ENCODE data around the gene EIF4G3.
"Not testable (repeated sequence)": the region's sequence is repeated elsewhere in the genome, so short reads cannot be mapped to it uniquely, and the experiment has no call there.

EIF4G3 gene

GRCh38 chr1:20790785-20791184, 385.9 kb downstream of the EIF4G3 start:
- no peak for DNase-seq

DNA sequence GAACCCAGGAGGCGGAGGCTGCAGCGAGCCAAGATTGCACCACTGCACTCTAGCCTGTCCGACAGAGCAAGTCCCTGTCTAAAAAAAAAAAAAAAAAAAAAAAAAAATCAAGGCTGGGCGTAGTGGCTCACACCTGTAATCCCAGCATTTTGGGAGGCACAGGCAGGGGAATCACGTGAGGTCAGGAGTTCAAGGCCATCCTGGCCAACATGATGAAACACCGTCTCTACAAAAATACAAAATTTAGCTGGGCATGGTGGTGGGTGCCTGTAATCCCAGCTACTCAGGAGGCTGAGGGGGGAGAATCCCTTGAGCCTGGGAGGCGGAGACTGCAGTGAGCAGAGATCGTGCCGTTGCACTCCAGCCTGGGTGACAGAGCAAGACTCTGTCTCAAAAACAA, 387.1 kb downstream of the EIF4G3 start:
- not testable (repeated sequence) for DNase-seq

DNA sequence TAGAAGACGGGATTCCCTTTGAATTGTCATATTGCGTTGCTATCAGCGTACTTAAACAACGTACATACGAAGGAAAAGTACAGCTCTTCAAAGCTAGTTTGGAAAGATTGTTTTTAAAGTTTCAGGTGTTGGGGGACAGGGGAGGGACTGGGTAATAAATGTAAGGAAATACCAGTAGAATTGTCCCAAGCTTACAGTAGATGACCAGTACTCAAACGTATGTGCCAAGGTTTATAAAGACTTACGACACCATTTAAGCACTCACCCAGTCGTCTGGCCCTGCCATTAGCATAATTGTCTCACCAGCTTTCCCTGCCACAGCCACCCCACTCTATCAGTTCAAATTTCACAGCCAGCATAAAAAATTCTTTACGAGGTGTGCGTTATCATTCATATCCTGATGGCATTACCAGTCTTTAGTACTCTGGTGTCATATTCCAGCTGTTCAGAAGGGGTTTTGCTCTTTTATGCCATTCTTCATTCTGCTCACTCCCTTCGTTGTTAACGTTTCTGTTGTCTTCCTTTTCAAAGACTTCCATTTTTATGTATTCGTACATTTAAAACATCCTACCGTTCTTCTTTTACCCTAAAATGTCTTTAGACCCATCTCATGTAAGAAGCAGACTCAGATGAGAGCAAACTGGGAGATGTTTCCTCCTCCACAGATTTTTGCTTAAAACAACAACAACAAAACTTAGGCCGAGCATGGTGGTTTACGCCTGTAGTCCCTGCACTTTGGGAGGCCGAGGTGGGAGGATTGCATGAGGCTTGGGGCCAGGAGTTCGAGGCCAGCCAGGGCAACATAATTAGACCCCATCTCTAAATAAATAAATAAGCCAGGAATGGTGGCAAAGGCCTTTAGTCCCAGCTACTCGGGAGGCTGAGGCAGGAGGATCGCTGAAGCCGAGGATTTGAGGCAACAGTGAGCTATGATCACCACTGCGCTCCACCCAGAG, 388.6 kb downstream of the EIF4G3 start:
- no peak for DNase-seq

DNA sequence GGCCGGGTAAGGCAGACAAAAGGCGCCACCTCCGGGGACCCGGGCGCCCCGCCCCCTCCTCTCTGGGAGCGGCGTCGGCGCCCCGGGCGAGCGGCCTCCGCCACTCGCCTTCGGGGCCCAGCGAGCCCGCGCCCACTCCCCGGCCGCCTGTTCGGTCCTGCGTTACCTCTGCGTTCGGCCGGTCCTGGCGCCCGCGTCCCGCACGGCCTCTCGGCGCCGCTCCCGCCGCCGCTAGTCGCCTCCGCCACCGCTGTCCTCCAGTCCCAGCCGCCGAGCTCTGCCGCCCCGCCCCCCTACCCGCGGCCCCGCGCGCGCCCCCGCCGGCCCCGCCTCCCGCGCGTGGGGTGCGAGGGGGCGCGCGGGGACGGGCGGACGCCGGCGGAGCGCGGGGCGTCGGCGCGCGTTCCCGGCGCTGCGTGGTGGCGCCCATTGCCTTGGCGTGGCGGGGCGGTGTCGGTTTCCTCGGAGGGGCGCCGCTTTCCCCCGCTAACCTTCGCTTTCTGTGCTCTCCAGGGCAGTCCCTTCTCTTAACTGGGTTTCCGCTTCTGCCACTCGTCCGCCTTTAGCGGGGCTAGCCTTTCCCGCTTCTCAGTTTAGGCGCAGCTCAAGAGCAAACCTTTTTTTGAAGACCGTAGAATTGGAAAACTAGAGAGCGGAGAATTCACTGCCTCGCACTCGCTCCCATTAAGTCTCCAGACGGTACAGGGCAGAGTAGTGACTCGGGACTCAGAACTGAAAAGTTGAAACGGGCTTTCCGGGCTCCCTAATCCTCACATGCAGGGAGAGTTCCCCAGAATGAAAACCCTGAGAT, 389.5 kb downstream of the EIF4G3 start, which contains the start of gene HP1BP3:
HP1BP3 (minus strand) TSS at position 279 of the 811 bp plus-strand sequence. CDS start 6,867 bp downstream, outside the sequence.
- peak; percentile 76 for DNase-seq

DNA sequence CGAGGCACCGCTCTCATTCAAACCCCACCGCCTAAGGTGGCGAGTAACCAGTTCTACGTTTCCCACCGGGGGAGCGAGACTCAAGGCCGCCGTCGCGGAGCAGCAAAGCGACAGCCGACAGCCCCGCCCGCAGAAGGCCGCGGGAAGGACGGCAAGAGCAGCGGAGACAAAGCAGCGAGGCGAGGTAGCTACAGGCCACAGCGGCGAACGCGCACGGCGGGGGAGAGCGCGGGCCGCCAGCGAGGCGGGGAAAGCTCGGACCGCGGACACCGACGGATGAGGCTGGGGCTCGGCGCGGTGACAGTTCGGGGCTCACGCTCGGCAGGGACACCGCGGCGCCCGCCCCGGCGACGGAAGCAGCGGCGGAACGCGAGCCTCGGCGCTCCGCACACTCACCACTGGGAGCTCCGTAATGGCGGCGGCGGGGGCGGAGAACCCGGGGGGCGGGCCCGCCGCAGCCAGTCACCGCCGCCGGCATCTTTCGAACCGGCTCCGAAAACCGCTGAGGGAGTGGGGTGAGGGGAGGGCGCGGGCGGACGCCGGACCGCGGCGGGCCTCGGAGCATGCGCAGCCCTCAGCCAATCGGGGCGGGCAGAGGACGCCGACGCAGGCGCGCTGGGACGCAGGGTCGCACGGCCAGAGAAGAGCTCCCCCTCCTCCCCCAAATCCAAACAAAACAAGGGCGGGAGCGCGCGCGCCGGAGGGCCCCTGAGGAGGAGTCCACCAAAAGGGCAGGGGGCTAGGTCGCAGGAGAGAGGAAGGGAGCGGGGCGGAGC, 390.3 kb downstream of the EIF4G3 start:
- DNase-seq: peak; percentile 93

- DNase-seq: no peak
Observed at GRCh38 chr1:20785907-20786252, 390.8 kb downstream of the EIF4G3 start.

DNA sequence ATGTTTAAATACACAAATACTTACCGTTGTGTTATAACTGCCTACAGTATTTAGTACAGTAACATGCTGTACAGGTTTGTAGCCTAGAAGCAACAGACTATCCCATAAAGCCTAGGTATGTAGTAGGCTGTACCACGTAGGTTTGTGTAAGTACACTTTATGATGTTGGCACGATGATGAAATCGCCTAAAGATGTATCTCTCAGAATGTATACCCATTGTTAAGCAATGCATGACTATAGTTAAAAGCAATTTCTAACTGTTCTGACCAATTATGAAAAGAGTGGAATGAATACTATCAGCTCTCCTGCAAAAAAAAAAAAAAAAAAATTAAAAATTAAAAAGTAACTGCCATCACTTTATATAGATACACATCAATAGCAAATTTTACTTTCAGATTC, 401.0 kb downstream of the EIF4G3 start:
- DNase-seq: no peak

DNA sequence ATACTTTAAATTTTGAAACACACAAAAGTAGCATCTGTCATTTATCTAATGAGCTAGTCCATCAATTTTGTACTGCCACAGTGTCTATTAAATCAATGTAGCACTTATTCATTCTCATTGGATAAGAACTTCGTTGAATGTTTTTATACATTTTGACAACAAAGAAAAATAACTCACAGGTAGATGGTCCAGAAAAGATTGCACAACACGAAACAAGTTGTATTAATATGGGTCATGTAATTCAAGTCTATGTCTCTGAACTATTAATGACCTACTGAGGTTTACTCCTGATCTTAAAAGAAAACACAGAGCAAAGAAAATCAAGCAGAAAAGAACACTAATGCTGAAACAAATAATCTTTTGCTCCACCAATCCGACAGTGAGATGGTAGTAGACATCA, 404.9 kb downstream of the EIF4G3 start:
- DNase-seq: no peak

DNA sequence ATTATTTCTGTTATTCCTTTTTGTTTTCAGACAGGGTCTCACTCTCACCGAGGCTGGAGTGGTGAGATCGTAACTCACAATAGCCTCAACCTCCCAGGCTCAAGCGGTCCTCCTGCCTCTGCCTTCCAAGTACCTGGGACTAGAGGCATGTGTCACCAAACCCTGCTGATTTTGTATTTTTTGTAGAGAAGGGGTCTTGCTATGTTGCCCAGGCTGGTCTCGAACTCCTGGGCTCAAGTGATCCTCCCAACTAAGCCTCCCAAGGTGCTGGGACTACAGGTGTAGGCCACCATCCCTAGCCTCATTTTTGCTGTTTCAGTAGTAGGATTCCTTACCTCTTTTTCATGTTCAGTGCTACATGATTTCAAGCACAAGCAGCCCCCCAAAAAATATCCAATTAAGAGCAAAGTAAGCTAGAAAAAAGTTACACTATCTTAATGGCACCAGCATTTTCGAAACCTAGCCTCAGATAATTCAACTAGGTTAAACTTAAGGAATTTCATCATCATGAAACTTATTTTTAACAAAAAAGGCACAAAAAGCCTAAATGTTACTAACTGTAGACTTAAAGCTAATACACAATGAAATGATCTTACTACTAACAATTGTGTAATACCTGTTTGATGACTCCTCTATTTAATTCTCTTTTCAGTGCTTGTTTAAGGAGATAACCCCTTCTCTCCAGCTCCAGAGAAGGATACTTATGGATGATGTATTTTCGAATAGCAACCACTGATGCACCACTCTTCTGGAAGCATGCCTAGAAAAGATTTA, 406.2 kb downstream of the EIF4G3 start:
- DNase-seq: no peak

DNA sequence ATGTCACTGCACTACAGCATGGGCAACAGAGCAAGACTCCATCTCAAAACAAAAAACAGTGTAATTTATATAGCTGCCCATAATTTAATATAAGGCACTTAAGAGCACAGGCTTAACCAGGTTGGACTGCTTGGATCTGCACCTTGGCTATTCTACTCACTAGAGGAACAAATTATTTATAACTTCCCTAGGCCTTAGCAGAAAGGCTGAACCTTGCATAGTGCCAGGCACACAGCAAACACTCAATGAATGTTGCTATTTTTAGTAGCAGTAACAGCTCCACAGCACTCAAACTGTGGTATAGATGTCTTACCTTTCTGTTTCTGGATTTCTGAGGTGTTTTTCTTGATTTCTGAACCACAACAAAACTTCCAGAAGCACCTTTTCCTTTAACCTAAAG, 409.4 kb downstream of the EIF4G3 start:
- DNase-seq: no peak

DNA sequence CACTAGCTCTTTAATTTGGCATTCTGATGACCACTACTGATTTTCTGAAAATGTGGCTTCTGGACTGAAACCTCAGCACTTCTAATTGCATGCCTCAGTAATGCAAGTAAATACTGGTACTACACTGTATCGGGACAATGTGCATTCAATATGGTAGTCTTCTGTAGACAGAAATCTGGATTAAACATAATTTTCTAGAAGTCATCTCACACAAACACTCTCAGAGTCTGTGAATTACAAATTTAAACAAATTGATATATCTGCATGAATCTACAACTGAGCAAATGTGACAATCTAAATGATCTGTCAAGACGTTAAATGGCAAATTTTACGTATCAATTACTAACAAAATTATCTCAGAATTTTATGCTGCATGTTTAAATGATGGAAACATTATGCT, 413.3 kb downstream of the EIF4G3 start:
- no peak for DNase-seq

- DNase-seq: no peak
Observed at GRCh38 chr1:20760322-20760721, 416.4 kb downstream of the EIF4G3 start.

Measured in NK-92 treated with Interleukin-12 subunit alpha and Interleukin-12 subunit beta, amount 100 ng/mL, for 24 hours (cell line).